COLO668 (cell line): ENCODE results near the gene GALNT2.

Source experiments
- DNase-seq: peaks from one replicate; lab custom pipeline; 2025; ENCODE audit not compliant: unreplicated experiment; lab: John Stamatoyannopoulos, UW

Gene GALNT2

GRCh38 chr1:230226007-230226800 is 159.2 kb downstream of the GALNT2 start:
- no peak for DNase-seq

GRCh38 chr1:230226814-230227213 is 159.8 kb downstream of the GALNT2 start:
- DNase-seq: no peak

GRCh38 chr1:230228236-230228897 is 161.3 kb downstream of the GALNT2 start:
- DNase-seq: no peak

GRCh38 chr1:230230273-230230672 is 163.2 kb downstream of the GALNT2 start:
- DNase-seq: no peak

- DNase-seq: no peak
These were observed 164.1 kb downstream of the GALNT2 start for GRCh38 chr1:230230948-230231773.

- DNase-seq: no peak
These were observed 164.7 kb downstream of the GALNT2 start for GRCh38 chr1:230231774-230232145.

GRCh38 chr1:230232371-230232771 is 165.3 kb downstream of the GALNT2 start:
- DNase-seq: no peak

GRCh38 chr1:230233786-230234185 is 166.7 kb downstream of the GALNT2 start:
- no peak for DNase-seq

GRCh38 chr1:230235876-230236275 is 168.8 kb downstream of the GALNT2 start:
- no peak for DNase-seq

- no peak for DNase-seq
These were observed 169.4 kb downstream of the GALNT2 start for GRCh38 chr1:230236301-230237008.

- no peak for DNase-seq
These were observed 170.0 kb downstream of the GALNT2 start for GRCh38 chr1:230237009-230237370.

- DNase-seq: no peak
These were observed 170.8 kb downstream of the GALNT2 start for GRCh38 chr1:230237805-230238204.

- DNase-seq: no peak
These were observed 173.5 kb downstream of the GALNT2 start for GRCh38 chr1:230240446-230241086.

GRCh38 chr1:230242326-230242725 is 175.3 kb downstream of the GALNT2 start:
- DNase-seq: no peak

GRCh38 chr1:230243146-230243545 is 176.1 kb downstream of the GALNT2 start:
- DNase-seq: no peak

- no peak for DNase-seq
These were observed 176.7 kb downstream of the GALNT2 start for GRCh38 chr1:230243583-230244353.

GRCh38 chr1:230246551-230246950 is 179.5 kb downstream of the GALNT2 start:
- no peak for DNase-seq

- DNase-seq: no peak
These were observed 181.2 kb downstream of the GALNT2 start for GRCh38 chr1:230248016-230248888.

GRCh38 chr1:230248889-230249270 is 181.8 kb downstream of the GALNT2 start:
- no peak for DNase-seq
